ENCODE measurements around the gene KCNQ2. TPM values are rescaled to one million over a fixed set of nuclear protein-coding genes. Genes with fewer than 3 reads are reported as not detected.

KCNQ2 gene
- total RNA-seq, 1 donor from 2014 or later = 39.5 TPM

DNA sequence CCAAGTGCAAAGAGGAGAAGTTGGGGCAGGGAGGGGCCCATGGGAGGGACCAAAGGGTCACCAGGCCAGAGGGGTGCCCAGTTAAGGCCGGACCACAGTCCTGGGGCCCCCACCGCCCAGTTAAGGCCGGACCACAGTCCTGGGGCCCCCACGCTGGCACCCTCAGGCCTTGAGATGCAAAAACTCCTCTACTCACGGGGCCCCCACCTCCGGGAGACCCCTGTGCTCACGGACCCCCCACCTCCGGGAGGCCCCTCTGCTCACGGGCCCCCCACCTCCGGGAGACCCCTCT lies 16.9 kb downstream of the KCNQ2 start:
- DNase-seq (ENCODE audit: low spot score) = no peak
- no peaks in the 10 kb centered on the region for H3K36me3 ChIP-seq
- Mint-ChIP-seq H3K36me3 (peaks cover 1% of the 10 kb centered on the region), H3K4me1 (peaks cover 41% of the 10 kb centered on the region), H3K27ac (peak overlapping the region; percentile 90), H3K27me3 (ENCODE audit: insufficient read depth, low read depth) (peaks cover 4% of the 10 kb centered on the region), H3K9me3 (no peaks in the 10 kb centered on the region), H3K4me3 (peak overlapping the region; percentile 79)
- no peak overlapping the region for H2AFZ ChIP-seq (replicated peaks)
- peak overlapping the region; percentile 53 for H3K4me2 ChIP-seq
- peaks cover 95% of the 10 kb centered on the region for H4K20me1 ChIP-seq (ENCODE audit: low read depth)
- no peaks in the 10 kb centered on the region for H3K9me3 ChIP-seq (ENCODE audit: low read depth)
- H3K4me3 ChIP-seq = no peak overlapping the region
- H3K9ac ChIP-seq = no peak overlapping the region
- H3K27ac ChIP-seq = no peak overlapping the region
- peaks cover 26% of the 10 kb centered on the region for H3K4me1 ChIP-seq
- no peaks in the 10 kb centered on the region for H3K27me3 ChIP-seq
- no peaks in the 10 kb centered on the region for H3F3A ChIP-seq (ENCODE audit: low read depth)
- TF ChIP-seq EZH2 (IDR thresholded peaks at IDR 0.05) = no peak
- TF ChIP-seq, protein P1, sequence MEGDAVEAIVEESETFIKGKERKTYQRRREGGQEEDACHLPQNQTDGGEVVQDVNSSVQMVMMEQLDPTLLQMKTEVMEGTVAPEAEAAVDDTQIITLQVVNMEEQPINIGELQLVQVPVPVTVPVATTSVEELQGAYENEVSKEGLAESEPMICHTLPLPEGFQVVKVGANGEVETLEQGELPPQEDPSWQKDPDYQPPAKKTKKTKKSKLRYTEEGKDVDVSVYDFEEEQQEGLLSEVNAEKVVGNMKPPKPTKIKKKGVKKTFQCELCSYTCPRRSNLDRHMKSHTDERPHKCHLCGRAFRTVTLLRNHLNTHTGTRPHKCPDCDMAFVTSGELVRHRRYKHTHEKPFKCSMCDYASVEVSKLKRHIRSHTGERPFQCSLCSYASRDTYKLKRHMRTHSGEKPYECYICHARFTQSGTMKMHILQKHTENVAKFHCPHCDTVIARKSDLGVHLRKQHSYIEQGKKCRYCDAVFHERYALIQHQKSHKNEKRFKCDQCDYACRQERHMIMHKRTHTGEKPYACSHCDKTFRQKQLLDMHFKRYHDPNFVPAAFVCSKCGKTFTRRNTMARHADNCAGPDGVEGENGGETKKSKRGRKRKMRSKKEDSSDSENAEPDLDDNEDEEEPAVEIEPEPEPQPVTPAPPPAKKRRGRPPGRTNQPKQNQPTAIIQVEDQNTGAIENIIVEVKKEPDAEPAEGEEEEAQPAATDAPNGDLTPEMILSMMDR (IDR thresholded peaks at IDR 0.05) = no peak
- no peak for TF ChIP-seq EZH2phosphoT487 (IDR thresholded peaks at IDR 0.05)
- H3K79me2 ChIP-seq (ENCODE audit: low read depth) = peaks cover 59% of the 10 kb centered on the region

GRCh38 chr20:63454731-63455567 lies 17.5 kb downstream of the KCNQ2 start:
- H3K27me3 Mint-ChIP-seq (ENCODE audit: insufficient read depth, low read depth) = peaks cover 2% of the 10 kb centered on the region
- Histone ChIP-seq H3K9me3 (ENCODE audit: low read depth) (no peaks in the 10 kb centered on the region), H2AFZ (replicated peaks) (no peak overlapping the region), H3K36me3 (no peaks in the 10 kb centered on the region), H3K4me1 (peaks cover 26% of the 10 kb centered on the region), H3K4me3 (no peak overlapping the region), H3K79me2 (ENCODE audit: low read depth) (peaks cover 57% of the 10 kb centered on the region), H3K27ac (no peak overlapping the region), H4K20me1 (ENCODE audit: low read depth) (peaks cover 93% of the 10 kb centered on the region), H3F3A (ENCODE audit: low read depth) (no peaks in the 10 kb centered on the region), H3K27me3 (no peaks in the 10 kb centered on the region), H3K4me2 (peak overlapping the region; percentile 53), H3K9ac (no peak overlapping the region)
- peak overlapping the region; percentile 79 for H3K4me3 Mint-ChIP-seq
- TF ChIP-seq, protein P1 (IDR thresholded peaks at IDR 0.05) = no peak
- no peak for TF ChIP-seq EZH2phosphoT487 (IDR thresholded peaks at IDR 0.05)
- no peak for TF ChIP-seq EZH2 (IDR thresholded peaks at IDR 0.05)
- DNase-seq (ENCODE audit: low spot score) = no peak
- no peaks in the 10 kb centered on the region for H3K9me3 Mint-ChIP-seq
- H3K4me1 Mint-ChIP-seq = peaks cover 42% of the 10 kb centered on the region
- peak overlapping the region; percentile 90 for H3K27ac Mint-ChIP-seq
- H3K36me3 Mint-ChIP-seq = peaks cover 1% of the 10 kb centered on the region

DNA sequence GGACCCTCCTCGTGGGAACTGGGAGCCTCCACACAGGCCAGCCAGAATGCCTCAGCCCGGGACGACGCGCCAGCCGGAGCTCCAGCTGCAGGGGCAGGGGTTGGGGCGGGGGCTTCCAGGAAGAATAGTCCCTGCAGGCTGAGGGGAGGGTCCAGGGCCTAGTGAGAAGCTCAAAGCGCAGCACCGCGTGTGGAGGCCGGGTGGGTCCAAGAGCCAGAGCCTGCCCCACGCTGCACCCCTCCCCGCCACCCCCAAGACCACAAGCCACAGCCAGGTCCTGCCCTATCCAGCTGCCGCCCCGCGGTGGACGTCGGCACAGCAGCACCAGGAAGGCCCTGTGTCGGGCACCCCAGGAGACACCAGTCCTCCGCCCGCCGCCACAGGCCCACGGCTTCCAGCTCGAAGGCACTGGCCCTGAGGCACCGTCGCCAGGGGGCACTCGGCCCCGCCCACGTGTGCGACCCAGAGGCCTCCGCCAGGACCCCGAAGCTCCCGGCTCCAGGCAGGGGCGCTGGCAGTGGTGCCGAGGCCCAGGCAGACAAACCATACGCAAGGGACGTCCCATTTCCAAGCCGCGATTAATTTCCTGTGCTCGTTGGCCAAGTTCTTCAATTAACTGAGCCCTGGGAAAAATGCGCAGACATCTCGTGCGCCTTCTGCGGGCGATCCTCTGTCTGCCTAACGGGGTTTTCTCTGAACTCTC lies 19.5 kb downstream of the KCNQ2 start:
- Histone ChIP-seq H4K20me1 (ENCODE audit: low read depth) (peaks cover 93% of the 10 kb centered on the region), H3K36me3 (no peaks in the 10 kb centered on the region), H3K27ac (no peak overlapping the region), H3K4me3 (no peak overlapping the region), H2AFZ (replicated peaks) (no peak overlapping the region), H3K9me3 (ENCODE audit: low read depth) (no peaks in the 10 kb centered on the region), H3F3A (ENCODE audit: low read depth) (no peaks in the 10 kb centered on the region), H3K4me2 (no peak overlapping the region), H3K79me2 (ENCODE audit: low read depth) (peaks cover 61% of the 10 kb centered on the region), H3K4me1 (peaks cover 26% of the 10 kb centered on the region), H3K9ac (no peak overlapping the region), H3K27me3 (no peaks in the 10 kb centered on the region)
- peaks cover 52% of the 10 kb centered on the region for H3K4me1 Mint-ChIP-seq
- TF ChIP-seq EZH2phosphoT487 (IDR thresholded peaks at IDR 0.05) (no peak), EZH2 (IDR thresholded peaks at IDR 0.05) (no peak)
- TF ChIP-seq, protein P1 (IDR thresholded peaks at IDR 0.05) = no peak
- H3K27me3 Mint-ChIP-seq (ENCODE audit: insufficient read depth, low read depth) = peaks cover under 1% of the 10 kb centered on the region
- H3K27ac Mint-ChIP-seq = peak overlapping the region; percentile 63
- H3K4me3 Mint-ChIP-seq = peak overlapping the region; percentile 78
- peaks cover 1% of the 10 kb centered on the region for H3K36me3 Mint-ChIP-seq
- DNase-seq (ENCODE audit: low spot score) = no peak
- no peaks in the 10 kb centered on the region for H3K9me3 Mint-ChIP-seq
